Stimulated activated naive CD8-positive, alpha-beta T cell treated with anti-CD3 and anti-CD28 coated beads, Interleukin-15, amount 100 ng/mL, for 72 hours (primary cell): ENCODE results near the gene MED7.
A peak's percentile ranks its signal among the peaks of the same experiment; 100 is the strongest.

ENCODE experiments used
- ATAC-seq: fragments of 150-1000 bp; cut with Tn5 transposase; 2 replicates; pipeline ENCODE4 v1.10.0; 2021; ENCODE audit warnings: mild to moderate bottlenecking, moderate library complexity
- DNase-seq, 2 donors: peaks; one replicate each; pipeline ENCODE4 v3.0.0; 2021 to 2022
- H3K27ac Mint-ChIP-seq, 2 donors: one replicate each; pipeline ENCODE4 v1.8.0; 2022; ENCODE audit warnings: mild to moderate bottlenecking in 2 of 2, mixed read lengths in 2 of 2, moderate library complexity in 2 of 2
- H3K27me3 Mint-ChIP-seq: one replicate; pipeline ENCODE4 v1.8.0; 2022; ENCODE audit warnings: mixed read lengths
- H3K4me1 Mint-ChIP-seq: one replicate; pipeline ENCODE4 v1.8.0; 2022; ENCODE audit warnings: mild to moderate bottlenecking, mixed read lengths
- H3K4me3 Mint-ChIP-seq, 2 donors: one replicate each; pipeline ENCODE4 v1.8.0; 2022; ENCODE audit warnings: mild to moderate bottlenecking in 2 of 2, mixed read lengths in 2 of 2, moderate library complexity in 1 of 2
- H3K9me3 Mint-ChIP-seq, 2 donors: one replicate each; pipeline ENCODE4 v1.8.0; 2022; ENCODE audit warnings: mixed read lengths in 2 of 2

MED7 gene

DNA sequence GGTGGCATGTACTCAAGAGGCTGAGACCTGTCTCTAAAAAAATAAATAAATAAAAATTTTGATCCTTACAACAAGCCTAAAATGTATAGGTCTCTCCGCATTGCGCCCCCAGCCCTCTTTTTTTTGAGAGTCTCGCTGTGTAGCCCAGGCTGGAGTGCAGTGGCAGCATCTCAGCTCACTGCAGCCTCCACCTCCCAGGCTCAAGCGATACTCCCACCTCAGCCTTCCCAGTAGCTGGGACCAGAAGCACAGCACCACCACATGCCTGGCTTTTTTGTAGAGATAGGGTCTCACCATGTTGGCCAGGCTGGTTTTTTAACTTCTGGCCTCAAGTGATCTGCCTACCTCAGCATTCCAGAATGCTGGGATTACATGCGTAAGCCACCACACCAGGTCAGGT lies 25.6 kb upstream of the MED7 start:
- H3K4me3 Mint-ChIP-seq = peak overlapping the region in 1 of 2 donors; percentile 83
- H3K27me3 Mint-ChIP-seq = no peaks in the 10 kb centered on the region
- peak overlapping the region; percentile 35 to 75 for H3K27ac Mint-ChIP-seq
- no peak for ATAC-seq
- peaks cover 87% of the 10 kb centered on the region for H3K4me1 Mint-ChIP-seq
- peaks cover 12 to 21% of the 10 kb centered on the region in 2 donors for H3K9me3 Mint-ChIP-seq
- peak in 1 of 2 donors; percentile 9 for DNase-seq

DNA sequence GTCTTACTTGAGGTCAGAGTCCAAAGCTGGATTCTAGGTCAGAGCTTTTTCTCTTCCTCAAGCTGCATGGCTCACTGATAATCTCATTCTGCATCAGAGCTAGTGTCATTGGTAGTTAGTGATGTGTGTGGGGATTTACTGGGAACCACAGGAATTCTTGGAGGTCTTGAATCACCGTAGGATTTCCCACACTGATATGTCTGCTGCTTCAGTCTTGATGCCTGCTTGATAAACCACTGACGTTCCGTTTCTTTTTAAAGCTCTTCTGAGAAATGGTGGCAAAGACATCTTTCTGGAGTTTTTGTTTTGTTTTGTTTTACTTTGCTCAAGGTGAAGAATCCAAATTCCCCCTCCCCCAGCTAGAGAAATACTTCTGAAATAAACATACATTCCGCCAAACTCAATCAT lies 24.6 kb upstream of the MED7 start:
- H3K27ac Mint-ChIP-seq = peak overlapping the region; percentile 92 to 96

DNA sequence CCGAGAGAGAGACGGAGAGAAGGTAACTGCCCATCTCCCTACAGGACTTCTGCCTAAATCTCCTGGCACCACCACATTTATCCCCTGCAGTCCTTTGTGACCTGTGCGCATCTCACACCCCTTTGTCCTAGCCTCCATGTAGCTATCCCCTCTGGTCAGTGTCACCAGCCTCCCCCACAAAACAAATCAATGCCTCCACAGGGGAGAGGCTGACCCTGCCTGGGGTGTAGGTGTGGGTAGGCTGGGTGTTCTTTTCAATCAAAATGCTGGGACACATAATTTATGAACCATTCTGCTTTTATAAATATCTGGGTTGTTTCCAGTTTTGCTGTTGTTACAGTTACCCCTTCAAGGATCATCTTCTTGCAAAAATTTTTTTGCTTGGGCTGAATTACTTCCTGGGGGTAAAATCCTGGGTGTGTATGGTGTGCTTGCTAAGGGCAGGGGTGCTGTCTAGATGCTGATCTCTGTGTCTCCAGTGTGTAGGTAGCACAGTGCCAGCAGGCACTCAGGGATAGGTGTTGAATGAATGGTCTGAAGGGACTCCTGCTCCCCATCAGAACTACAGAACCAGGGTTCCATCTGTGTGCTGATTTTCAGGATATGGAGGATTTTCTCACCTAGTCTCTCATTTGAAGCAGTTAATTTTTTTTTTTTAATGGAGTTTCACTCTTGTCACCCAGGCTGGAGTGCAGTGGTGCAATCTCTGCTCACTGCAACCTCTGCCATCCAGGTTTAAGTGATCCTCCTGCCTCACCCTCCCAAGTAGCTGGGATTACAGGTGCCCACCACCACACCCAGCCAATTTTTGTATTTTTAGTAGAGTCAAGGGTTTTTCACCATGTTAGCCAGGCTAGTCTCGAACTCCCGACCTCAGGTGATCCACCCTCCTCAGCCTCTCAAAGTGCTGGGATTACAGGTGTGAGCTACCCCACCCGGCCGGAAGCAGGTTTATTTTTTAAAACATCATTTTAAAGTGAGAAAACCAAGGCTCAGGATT lies 23.8 kb upstream of the MED7 start, which contains the start of gene GARIN3:
TSS of gene GARIN3 (minus strand) at position 51 of the 1,000 bp plus-strand sequence. CDS start 96 bp downstream, outside the sequence.
- Mint-ChIP-seq H3K27ac (peak within 1 kb of the TSS; percentile 59 to 96), H3K4me1 (peaks cover 85% of the 10 kb centered on the region), H3K27me3 (no peaks in the 10 kb centered on the region), H3K9me3 (peaks cover 12 to 21% of the 10 kb centered on the region in 2 donors), H3K4me3 (peak within 1 kb of the TSS; percentile 76 to 83)
- DNase-seq (peak in 1 of 2 donors; percentile 8), ATAC-seq (peak; percentile 36)

More for the DNA sequence above, 24.6 kb upstream of the MED7 start:
- ATAC-seq = peak; percentile 86
- H3K27me3 Mint-ChIP-seq = no peaks in the 10 kb centered on the region
- peaks cover 12 to 21% of the 10 kb centered on the region in 2 donors for H3K9me3 Mint-ChIP-seq
- peak in 1 of 2 donors; percentile 50 for DNase-seq
- H3K4me3 Mint-ChIP-seq = peak overlapping the region; percentile 76 to 83
- H3K4me1 Mint-ChIP-seq = peaks cover 85% of the 10 kb centered on the region

DNA sequence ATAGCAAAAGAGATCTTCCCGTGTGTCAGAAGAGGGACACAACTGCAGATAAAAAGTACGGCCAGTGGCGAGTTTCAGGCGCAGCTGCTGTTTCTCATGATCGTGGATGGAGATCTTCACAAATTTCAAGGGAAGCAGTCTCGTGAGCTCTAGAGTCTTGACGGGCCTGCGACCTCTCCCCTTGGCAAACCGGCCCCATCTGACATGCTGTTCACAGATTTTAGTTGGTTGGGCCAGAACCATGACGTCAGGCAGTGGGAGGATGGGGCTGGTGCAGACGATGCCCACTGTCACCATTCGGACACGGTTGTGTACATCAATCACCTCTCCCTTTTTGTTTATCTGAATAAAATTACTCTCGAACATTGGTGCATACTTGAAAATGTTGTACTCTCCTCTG lies 23.0 kb upstream of the MED7 start:
- Mint-ChIP-seq H3K4me1 (peaks cover 79% of the 10 kb centered on the region), H3K27me3 (no peaks in the 10 kb centered on the region), H3K9me3 (peaks cover 6 to 15% of the 10 kb centered on the region in 2 donors), H3K4me3 (peak overlapping the region in 1 of 2 donors; percentile 7), H3K27ac (peak overlapping the region in 1 of 2 donors; percentile 2)
- no peak for ATAC-seq
- DNase-seq = peak in 1 of 2 donors; percentile 6

DNA sequence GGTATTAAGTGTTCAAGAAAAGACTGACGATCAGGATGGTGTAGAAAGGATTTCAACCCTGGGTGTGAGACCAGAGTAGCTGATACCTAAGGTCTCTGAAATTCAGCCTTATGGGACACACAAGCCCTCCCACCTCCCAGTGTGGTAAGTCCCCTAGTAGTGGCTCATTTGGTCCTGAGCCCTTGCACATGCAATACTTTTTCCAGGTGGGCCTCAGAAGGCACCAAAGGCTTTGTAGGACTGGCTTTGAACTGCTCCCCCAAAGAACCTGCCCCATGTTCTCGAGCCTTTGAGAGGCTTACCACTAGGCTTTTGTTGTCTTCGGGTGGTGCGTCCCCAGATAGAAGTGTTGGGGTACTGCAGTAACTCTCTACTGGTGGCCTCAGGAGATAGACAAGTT lies 22.6 kb upstream of the MED7 start:
- Mint-ChIP-seq H3K27ac (no peak overlapping the region), H3K9me3 (peaks cover 2 to 11% of the 10 kb centered on the region in 2 donors), H3K4me3 (peak overlapping the region in 1 of 2 donors; percentile 7), H3K4me1 (peaks cover 76% of the 10 kb centered on the region), H3K27me3 (no peaks in the 10 kb centered on the region)
- no peak for ATAC-seq
- peak in 1 of 2 donors; percentile 6 for DNase-seq

DNA sequence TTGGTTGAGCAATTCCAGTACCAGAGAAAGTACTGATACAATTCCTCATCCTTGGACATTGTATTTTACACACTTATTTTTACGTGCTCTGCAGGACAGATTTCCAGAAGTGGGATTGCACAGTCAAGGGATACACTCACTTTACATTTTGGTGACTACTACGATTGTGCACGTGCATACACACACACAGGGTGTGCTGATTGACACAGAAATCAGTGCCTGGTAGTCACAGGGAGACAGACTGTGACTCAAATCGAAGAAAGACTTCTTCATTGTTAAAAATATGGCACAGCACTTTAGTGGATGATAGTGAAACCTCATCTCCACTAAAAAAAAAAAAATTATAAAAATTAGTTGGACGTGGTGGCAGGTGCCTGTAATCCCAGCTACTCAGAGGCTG lies 21.9 kb upstream of the MED7 start:
- no peak overlapping the region for H3K4me3 Mint-ChIP-seq

DNA sequence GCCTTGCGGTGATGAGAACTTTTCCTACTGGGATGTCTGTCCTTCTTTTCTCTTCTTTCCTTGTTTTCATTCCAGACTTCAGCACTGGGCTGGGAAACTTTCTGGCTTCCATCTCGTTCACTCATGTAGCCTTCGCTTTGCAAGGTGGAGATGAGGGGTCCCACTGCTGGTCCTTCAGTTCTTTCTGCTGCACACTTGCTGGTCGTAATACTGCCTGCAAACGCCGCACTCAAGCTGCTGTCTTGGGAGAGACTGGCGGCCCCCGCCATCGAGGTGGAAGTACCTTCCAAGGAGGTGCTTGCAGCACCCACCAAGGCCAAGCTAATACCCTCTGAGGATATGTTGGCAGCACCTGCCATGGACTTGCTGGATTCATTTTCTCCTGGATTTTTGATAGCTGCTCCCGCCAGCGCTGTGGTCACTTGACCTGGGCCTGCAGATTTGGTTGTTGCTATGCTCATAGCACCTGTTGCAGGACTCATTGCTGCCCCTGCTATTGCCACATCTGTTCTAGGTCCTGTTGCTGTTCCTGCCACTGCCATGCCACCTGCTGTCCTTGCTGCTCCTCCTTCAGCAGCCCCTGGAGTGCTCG lies 20.4 kb upstream of the MED7 start:
- DNase-seq = no peak
- H3K4me1 Mint-ChIP-seq = peaks cover 77% of the 10 kb centered on the region
- no peaks in the 10 kb centered on the region for H3K9me3 Mint-ChIP-seq
- no peak overlapping the region for H3K27ac Mint-ChIP-seq
- H3K27me3 Mint-ChIP-seq = no peaks in the 10 kb centered on the region
- ATAC-seq = no peak
- no peak overlapping the region for H3K4me3 Mint-ChIP-seq

More for the DNA sequence above, 21.9 kb upstream of the MED7 start:
- Mint-ChIP-seq H3K4me1 (peaks cover 77% of the 10 kb centered on the region), H3K9me3 (peaks cover 0 to 4% of the 10 kb centered on the region in 2 donors), H3K27ac (no peak overlapping the region), H3K27me3 (no peaks in the 10 kb centered on the region)
- DNase-seq = no peak
- ATAC-seq = no peak

DNA sequence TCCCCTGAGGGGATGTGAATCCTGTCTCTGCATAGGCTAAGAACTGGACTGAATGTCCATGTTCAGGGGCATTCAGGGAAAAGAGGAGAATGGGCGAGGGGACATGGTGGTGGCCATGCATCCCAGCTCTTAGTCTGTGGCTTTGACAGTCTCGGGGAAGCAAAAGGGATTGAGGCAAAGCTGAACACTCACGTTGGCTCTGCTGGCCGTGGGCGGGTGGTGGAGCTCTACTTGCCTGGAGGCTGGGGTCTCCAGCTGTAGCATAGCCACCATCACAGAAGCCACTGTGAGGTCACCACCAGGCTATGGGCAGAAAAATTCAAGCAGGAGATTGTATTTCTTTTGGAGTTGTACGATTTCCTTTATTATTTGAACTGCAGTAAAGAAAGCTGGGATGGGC lies 19.3 kb upstream of the MED7 start:
- Mint-ChIP-seq H3K27me3 (no peaks in the 10 kb centered on the region), H3K4me3 (no peak overlapping the region), H3K27ac (no peak overlapping the region), H3K9me3 (no peaks in the 10 kb centered on the region), H3K4me1 (peaks cover 77% of the 10 kb centered on the region)
- ATAC-seq (no peak), DNase-seq (no peak)

DNA sequence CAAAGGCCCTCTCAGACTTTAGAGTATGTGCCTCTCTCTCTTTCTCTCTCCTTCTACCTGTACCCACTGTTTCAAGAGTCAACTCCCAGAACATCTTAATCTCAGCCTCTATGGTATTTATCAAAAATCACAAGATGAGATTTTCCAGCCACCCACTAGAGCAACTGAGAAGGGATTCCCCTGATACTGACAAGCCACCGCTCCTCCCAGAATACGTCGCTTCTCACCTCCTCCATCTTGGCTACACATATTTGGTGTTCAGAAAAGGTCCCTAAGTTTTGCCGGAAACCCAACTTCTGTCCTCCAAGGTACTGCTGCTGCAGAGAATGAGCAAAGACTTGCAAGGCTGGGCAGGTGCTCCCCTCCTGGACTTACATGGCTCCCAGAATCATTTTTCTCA lies 17.3 kb upstream of the MED7 start:
- Mint-ChIP-seq H3K4me3 (peak overlapping the region; percentile 63 to 81), H3K4me1 (peaks cover 76% of the 10 kb centered on the region), H3K9me3 (peaks cover 0 to 5% of the 10 kb centered on the region in 2 donors), H3K27me3 (no peaks in the 10 kb centered on the region), H3K27ac (peak overlapping the region; percentile 90 to 96)
- DNase-seq (peak in 1 of 2 donors; percentile 48), ATAC-seq (peak; percentile 62)

DNA sequence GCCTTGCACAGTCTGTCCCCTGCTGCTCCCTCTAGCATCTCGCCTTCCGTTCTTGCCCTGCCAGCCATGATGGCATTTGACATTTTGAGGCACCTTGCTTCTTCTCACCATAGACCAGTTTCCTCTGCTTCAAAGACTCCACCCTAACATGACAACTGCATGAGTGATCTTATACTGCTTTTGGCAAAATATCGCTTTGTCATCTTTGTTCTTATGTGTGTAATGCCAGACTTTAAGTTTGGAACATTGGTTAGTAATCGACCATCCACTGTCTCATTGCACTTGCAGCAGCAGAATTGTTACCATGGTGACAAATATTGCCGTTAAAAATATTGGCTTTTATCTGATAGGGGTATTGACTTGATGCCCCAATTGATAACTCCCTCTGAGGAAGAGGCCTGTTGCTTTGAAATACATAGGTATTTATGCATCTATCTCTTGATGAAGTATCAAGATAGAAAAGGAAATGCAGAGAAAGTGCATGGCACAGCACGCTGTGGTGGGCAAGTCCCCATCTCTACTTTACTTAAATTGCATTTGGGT lies 16.6 kb upstream of the MED7 start:
- Mint-ChIP-seq H3K27ac (peak overlapping the region; percentile 90 to 96), H3K27me3 (no peaks in the 10 kb centered on the region), H3K4me1 (peaks cover 79% of the 10 kb centered on the region), H3K4me3 (peak overlapping the region; percentile 63 to 81), H3K9me3 (peaks cover 0 to 5% of the 10 kb centered on the region in 2 donors)
- peak; percentile 78 for ATAC-seq
- no peak for DNase-seq

DNA sequence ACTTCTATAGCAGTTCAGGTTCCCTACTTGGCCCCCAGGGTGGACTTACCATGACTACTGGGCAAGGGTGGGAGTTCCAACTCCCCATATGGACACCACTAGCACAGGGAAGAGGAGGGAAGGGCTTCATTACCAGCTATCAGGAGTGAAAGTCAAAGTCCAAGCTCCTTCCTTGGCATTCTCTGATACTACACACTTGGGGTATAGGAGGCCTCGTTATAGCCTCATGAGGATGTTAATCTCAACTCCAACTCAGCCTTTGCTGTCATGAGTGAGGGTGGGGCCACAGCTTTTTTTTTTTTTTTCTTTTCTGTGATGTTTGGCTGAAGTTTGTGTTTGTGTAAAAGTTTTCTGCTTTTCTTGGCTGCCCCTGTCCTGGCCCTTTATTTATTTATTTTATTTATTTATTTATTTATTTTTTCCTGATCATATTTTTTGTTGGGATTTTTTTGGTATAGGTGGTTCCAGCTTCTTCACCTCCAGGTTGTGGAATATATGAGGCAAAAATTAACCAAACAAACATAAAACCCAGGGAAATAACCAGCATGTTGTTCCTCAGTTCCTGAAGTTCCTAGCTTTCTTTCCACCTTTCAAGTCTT lies 14.7 kb upstream of the MED7 start:
- ATAC-seq (no peak), DNase-seq (no peak)
- Mint-ChIP-seq H3K27ac (peak overlapping the region in 1 of 2 donors; percentile 36), H3K4me3 (peak overlapping the region in 1 of 2 donors; percentile 26), H3K4me1 (peaks cover 88% of the 10 kb centered on the region), H3K9me3 (peaks cover 0 to 5% of the 10 kb centered on the region in 2 donors), H3K27me3 (no peaks in the 10 kb centered on the region)

DNA sequence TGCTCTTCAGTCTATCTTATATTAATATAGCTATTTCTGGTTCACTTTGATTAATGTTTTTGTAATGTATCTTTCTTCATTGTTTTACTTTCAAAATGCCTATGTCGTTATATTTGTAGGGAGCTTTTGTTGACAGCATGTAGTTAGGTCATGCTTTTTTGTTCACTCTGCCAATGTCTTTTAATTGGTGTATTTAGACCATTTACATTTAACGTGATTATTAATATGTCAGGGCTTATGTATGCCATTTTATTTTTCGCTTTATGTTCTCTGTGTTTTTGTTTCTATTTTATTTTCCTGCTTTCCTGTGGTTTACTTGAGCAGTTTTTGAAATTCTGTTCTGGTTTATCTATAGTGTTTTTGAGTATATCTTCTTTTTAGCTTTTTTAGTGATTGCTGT lies 12.6 kb upstream of the MED7 start:
- Mint-ChIP-seq H3K4me1 (peaks cover 92% of the 10 kb centered on the region), H3K4me3 (peak overlapping the region; percentile 78 to 85), H3K27ac (peak overlapping the region; percentile 96 to 97), H3K27me3 (no peaks in the 10 kb centered on the region), H3K9me3 (peaks cover 0 to 5% of the 10 kb centered on the region in 2 donors)
- no peak for ATAC-seq
- DNase-seq = no peak

DNA sequence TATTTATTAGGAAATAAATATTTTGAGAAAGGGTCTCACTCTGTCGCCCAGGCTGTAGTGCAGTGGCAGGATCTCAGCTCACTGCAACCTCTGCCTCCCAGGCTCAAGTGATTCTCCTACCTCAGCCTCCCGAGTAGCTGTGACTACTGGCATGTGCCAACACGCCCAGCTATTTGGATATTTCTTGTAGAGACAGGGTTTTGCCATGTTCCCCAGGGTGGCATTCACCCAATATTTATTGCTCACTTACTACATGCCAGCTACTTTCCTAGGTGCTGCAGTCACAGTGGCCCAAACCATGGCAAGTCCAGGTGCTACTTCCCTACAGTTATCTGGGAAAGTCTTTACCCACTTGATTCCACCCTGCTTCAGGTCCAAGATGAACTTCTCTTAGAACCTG lies 8.3 kb upstream of the MED7 start:
- DNase-seq (no peak), ATAC-seq (no peak)
- H3K4me3 Mint-ChIP-seq = peak overlapping the region; percentile 44 to 66
- H3K27ac Mint-ChIP-seq = peak overlapping the region; percentile 76 to 91
- no peaks in the 10 kb centered on the region for H3K9me3 Mint-ChIP-seq
- H3K27me3 Mint-ChIP-seq = no peaks in the 10 kb centered on the region
- peaks cover 76% of the 10 kb centered on the region for H3K4me1 Mint-ChIP-seq

DNA sequence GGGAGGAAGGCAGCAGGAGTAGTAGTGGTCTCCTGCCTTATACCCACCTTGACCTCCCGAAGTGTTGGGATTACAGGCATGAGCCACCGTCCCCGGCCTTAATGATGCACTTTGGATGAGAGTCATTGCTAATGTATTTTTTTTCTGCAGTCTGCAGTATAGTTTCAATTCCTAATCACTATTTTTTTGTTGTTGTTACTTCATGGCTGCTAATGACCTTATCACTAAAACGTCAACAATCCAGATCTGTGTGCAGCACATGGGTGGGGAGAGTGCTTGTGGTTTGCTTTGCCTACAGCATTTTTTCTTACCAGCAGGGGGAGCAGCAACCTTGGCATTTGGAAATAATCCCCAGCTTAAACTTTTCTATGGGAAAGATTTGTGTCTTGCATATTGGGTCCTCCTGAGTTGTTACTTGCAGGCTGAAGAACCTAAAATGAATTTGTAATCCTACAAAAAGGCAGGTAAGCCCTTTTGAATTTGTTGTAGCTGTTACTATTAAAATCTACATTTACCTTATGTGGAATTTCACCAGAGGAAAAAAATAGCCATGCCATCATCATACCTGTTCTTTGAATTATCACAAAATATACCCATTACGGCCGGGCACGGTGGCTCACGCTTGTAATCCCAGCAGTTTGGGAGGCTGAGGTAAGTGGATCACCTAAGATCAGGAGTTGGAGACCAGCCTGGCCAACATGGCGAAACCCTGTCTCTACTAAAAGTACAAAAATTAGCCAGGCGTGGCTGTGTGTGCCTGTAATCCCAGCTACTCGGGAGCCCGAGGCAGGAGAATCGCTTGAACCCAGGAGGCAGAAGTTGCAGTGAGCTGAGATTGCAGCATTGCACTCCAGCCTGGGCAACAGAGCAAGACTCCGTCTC lies 6.3 kb upstream of the MED7 start:
- Mint-ChIP-seq H3K4me3 (peak overlapping the region; percentile 4 to 11), H3K27me3 (no peaks in the 10 kb centered on the region), H3K9me3 (no peaks in the 10 kb centered on the region), H3K4me1 (peaks cover 60% of the 10 kb centered on the region), H3K27ac (peak overlapping the region in 1 of 2 donors; percentile 37)
- peak; percentile 77 to 80 for DNase-seq
- peak; percentile 64 for ATAC-seq
